B cell (primary cell): Measurements from ENCODE around the gene LEPR.

Experiments used
- EZH2 ChIP-seq: IDR thresholded peaks from 2 replicates; pipeline ENCODE4 v1.6.1; 2012; ENCODE audit warnings: borderline replicate concordance, low read depth, mild to moderate bottlenecking, moderate library complexity, low read length; ENCODE audit not compliant: insufficient read depth, poor library complexity, severe bottlenecking
- TF ChIP-seq, protein P1 (sequence below): fragments of 200-600 bp; IDR thresholded peaks from one replicate; pipeline ENCODE4 v1.8.0; 2022; ENCODE audit warnings: antibody characterized with exemption, mild to moderate bottlenecking

DNA sequence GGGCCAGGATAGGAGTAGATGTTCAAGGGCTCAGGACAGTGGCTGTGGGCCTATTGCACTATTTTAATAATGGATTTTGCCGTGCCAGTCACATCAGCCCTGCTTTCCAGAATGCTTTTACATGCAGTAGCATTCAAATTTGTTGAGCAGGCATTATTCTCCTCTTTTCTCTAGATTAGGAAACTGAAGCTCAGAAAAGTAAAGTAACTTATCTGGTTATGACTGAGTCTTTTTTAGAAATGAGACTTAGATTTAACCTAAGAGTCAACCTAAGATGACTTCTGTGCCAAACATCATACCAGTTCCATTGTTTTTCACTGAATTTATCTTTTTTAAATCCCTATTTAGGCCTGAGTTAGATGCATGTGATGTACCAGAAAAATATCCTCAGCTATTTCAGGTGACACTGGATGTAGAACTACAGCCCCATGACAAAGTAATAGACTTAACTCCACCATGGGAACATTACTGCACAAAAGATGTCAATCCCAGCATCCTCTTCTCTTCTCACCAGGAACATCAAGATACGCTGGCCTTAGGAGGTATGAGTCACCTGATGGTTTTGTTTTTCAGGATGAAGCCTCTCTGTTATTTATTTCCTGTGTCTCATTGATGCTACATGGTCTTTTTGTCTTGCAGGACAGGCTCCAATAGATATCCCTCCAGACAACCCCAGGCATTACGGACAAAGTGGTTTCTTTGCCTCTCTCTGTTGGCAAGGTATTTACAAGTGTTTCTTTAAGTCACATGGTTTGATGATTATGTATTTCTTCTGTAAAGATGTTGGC is 31.4 kb upstream of the LEPR start:
- TF ChIP-seq, protein P1, sequence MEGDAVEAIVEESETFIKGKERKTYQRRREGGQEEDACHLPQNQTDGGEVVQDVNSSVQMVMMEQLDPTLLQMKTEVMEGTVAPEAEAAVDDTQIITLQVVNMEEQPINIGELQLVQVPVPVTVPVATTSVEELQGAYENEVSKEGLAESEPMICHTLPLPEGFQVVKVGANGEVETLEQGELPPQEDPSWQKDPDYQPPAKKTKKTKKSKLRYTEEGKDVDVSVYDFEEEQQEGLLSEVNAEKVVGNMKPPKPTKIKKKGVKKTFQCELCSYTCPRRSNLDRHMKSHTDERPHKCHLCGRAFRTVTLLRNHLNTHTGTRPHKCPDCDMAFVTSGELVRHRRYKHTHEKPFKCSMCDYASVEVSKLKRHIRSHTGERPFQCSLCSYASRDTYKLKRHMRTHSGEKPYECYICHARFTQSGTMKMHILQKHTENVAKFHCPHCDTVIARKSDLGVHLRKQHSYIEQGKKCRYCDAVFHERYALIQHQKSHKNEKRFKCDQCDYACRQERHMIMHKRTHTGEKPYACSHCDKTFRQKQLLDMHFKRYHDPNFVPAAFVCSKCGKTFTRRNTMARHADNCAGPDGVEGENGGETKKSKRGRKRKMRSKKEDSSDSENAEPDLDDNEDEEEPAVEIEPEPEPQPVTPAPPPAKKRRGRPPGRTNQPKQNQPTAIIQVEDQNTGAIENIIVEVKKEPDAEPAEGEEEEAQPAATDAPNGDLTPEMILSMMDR, result no peak
- TF ChIP-seq EZH2, result no peak
